Transverse colon (tissue), 4 donors: ENCODE measurements around the gene COL5A3.

Source experiments
- POLR2A ChIP-seq: fragments of 450-650 bp; IDR thresholded peaks from one replicate; pipeline ENCODE4 v1.6.1; 2016; ENCODE audit warnings: antibody characterized with exemption, mild to moderate bottlenecking, moderate library complexity
- POLR2AphosphoS5 ChIP-seq, 3 donors: sonication (generic); formaldehyde crosslinking; IDR thresholded peaks; one replicate each; pipeline ENCODE4 v1.6.1; 2016; ENCODE audit warnings: antibody characterized with exemption in 3 of 3
- TF ChIP-seq, protein P1 (sequence below), 5 experiments: fragments of 200-600 bp in 3 of 5; fragments of 450-650 bp in 2 of 5; sonication (generic) in 3 of 5; IDR thresholded peaks; 1 replicate in 2 of 5; 2 replicates in 3 of 5; pipeline ENCODE4 v1.5.1; 2016 to 2017; ENCODE audit warnings: antibody characterized with exemption in 5 of 5, inconsistent platforms in 3 of 5, mild to moderate bottlenecking in 2 of 5, moderate library complexity in 1 of 5

- no peak for TF ChIP-seq POLR2A
- TF ChIP-seq POLR2AphosphoS5 (IDR thresholded peaks at IDR 0.05) = no peak
- TF ChIP-seq, protein P1, sequence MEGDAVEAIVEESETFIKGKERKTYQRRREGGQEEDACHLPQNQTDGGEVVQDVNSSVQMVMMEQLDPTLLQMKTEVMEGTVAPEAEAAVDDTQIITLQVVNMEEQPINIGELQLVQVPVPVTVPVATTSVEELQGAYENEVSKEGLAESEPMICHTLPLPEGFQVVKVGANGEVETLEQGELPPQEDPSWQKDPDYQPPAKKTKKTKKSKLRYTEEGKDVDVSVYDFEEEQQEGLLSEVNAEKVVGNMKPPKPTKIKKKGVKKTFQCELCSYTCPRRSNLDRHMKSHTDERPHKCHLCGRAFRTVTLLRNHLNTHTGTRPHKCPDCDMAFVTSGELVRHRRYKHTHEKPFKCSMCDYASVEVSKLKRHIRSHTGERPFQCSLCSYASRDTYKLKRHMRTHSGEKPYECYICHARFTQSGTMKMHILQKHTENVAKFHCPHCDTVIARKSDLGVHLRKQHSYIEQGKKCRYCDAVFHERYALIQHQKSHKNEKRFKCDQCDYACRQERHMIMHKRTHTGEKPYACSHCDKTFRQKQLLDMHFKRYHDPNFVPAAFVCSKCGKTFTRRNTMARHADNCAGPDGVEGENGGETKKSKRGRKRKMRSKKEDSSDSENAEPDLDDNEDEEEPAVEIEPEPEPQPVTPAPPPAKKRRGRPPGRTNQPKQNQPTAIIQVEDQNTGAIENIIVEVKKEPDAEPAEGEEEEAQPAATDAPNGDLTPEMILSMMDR (IDR thresholded peaks at IDR 0.05) = no peak
Observed at GRCh38 chr19:9958379-9958821, 51.9 kb downstream of the COL5A3 start.
